Activated CD4-positive, alpha-beta T cell treated with anti-CD3 and anti-CD28 coated beads for 1 hour (primary cell): Measurements from ENCODE around the gene SLC10A7.

Source experiments
- DNase-seq: peaks from one replicate; pipeline ENCODE4 v3.0.0-alpha.2; 2020

Gene SLC10A7

GRCh38 chr4:146346276-146346675 lies 175.5 kb downstream of the SLC10A7 start:
- no peak for DNase-seq

- DNase-seq: no peak
Observed at GRCh38 chr4:146343776-146344175, 178.0 kb downstream of the SLC10A7 start.

DNA sequence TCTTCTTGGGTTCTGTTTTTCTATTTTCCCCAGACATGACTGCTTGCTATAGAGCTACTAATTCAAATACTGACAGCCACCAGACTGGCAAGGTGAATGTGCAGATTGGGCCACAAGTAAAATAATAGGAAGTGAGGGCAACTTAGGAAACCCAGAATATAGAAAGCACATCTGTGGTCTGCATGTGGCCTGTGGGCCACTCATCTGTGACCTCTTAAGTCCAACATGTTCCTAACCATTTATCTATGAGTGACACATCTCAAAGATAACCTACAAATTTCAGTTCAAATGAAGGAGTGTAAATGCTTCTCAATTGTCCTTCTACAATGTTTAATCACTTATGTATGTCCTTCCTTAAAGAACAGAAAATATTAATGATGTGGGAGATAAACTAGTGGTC lies 178.5 kb downstream of the SLC10A7 start:
- DNase-seq: no peak

GRCh38 chr4:146342600-146343192 lies 179.0 kb downstream of the SLC10A7 start:
- DNase-seq: no peak

DNA sequence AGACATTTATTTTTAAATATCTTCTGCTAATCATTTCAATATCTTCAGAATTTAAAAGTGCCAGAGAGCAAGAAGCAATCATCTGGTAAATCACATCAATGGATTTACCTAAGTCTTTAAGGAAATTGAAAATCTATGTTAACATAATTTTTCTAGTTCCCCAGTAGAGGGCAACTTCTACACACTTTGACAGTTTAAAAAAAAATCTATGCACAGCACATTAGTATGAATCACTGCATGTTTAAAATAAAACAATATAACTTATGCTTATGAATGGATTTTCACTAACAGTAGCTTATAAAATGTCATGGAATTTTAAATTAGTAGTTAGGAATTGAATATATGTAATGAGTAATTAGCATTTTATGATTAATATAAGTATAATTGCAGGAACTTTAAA lies 180.9 kb downstream of the SLC10A7 start:
- no peak for DNase-seq

DNA sequence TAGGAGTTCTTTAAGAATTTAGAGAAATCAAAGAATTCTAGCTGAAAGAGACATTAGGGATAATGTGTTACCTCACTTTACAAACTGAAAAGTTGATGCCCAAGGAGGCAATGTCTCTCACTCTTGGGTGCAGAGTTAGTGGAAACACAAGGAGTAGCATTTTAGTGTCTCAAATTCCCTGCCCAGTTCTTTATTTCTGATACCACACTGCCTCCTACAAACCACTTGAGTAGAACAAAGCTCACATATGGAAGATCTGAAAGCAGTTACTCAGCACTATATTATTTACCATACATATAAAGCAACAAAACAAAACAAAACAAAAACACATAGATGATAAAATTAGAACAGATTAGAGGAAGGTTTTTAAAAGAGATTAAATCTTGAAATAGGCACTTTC lies 183.2 kb downstream of the SLC10A7 start:
- DNase-seq: no peak

DNA sequence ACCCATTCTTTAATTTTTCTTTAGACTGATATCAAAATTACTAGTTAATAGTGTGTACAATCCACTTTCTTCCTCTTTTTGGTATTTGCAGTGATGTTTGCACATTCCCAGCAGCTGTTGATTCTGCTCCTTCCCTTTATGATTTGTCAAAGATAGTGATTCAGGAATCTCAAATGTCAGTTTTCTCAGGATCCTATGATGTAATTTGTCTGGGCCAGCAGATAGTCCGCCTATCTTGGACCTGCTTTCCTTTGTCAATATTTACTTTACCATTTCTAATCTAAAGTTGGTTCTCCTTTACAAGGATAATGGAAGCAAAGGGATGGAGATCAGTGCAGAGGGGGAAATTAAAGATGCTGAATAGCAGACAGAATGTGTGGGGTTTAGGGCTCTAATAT lies 185.3 kb downstream of the SLC10A7 start:
- no peak for DNase-seq

DNA sequence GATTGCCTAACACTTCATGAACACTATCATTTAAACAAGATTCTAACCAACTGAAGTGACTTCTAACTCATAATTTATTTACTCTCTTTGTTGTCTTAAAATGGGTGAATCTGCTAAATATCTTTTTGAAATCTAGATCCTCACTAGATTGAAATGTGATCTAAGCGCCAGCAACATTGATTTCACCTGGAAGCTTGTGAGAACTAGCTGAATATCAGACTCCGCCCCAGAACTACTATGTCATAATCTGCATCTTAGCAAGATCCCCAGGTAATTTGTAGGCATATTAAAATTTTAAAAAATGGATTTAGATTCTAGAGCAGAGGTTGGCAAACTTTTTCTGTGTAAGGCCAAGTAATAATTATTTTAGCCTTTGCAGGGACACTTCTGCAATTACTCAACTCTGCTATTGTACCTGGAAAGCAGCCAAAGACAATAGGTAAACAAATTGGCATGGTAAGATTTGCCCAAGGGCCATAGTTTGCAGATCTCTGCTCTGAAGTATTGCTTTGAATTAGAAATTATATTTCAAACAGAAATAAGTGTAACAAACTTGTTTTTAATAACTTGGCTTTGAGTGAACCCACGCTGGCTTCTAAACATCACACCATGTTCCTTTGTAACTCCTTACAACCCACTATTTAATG lies 185.9 kb downstream of the SLC10A7 start:
- no peak for DNase-seq

DNA sequence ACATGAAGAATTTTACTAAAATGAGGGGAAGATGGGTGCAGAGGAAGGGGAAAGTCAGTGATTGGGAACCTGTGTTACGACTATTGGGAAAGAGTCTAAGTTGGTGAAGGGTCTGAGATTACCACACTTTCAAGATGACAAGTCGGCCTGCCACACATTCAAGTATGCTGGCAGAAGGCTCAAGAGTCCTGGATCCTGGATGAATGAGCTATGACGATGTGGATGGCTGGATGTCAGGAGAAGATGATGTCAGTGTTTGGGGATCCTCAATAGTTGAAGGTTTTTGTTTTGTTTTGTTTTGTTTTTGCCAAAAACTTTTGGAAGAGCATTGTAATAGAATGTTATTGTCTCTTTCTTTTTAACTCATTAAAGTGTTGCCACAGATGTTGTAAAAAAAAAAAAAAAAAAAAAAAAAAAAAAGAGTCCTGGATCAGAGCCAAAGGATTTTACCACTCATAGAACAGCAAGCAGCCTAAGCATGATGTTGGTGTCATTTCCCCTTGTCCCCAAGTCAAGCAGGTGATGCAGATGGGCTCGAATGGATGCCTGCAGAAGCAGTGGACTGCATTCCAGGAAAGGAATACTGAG lies 186.8 kb downstream of the SLC10A7 start:
- DNase-seq: no peak

- DNase-seq: no peak
Observed at GRCh38 chr4:146333895-146334262, 187.9 kb downstream of the SLC10A7 start.

DNA sequence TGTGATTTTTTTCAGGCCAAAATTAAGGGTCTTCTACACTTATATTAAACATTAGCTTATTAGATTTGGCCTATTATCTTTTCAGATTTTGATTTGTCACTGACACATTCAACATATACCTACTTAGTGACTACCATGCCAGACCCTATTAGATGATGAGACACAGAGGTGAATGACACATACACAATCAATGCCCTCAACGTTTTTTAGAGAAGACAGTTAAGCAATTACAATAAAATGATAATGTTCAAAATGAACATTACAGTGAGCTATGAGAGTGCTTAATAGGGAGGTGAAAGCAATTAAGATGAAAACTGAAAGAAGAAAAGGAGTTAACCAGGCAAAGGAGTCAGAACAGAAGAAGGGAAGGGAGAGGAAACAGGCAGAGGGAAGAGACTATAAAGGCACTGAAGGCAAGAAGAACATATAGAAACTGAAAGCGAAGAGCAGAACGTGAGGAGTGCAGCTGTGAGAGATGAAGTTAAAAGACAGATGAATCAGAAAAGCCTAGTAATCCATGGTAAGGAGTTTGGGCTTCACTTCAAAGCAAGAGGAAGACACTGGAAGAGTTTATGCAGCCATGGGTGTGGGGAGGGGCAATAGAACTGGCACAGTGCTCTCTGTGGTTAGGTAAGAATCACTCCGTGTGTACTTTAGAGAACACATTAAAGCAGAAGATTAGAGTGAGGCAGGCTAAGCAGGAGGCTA lies 188.4 kb downstream of the SLC10A7 start:
- no peak for DNase-seq

DNA sequence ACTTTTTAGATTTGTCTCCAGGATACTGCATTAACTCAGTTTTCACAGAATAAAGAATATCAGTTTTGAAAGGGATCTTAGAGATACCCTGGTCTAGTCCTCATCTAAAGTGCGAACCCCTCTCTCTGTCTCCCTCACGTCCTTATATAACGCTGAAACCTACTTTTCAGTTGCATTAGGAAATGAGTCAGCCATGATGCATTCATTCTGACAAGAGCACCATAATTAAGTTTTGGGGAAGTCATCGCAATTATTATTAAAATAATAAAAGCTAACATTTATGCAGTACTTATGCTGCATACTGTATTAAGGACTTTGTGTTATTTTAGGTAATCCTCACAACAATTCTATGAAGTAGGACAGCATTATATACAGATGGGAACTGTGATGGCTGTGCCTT lies 191.3 kb downstream of the SLC10A7 start:
- DNase-seq: no peak

GRCh38 chr4:146329050-146329716 lies 192.6 kb downstream of the SLC10A7 start:
- no peak for DNase-seq

DNA sequence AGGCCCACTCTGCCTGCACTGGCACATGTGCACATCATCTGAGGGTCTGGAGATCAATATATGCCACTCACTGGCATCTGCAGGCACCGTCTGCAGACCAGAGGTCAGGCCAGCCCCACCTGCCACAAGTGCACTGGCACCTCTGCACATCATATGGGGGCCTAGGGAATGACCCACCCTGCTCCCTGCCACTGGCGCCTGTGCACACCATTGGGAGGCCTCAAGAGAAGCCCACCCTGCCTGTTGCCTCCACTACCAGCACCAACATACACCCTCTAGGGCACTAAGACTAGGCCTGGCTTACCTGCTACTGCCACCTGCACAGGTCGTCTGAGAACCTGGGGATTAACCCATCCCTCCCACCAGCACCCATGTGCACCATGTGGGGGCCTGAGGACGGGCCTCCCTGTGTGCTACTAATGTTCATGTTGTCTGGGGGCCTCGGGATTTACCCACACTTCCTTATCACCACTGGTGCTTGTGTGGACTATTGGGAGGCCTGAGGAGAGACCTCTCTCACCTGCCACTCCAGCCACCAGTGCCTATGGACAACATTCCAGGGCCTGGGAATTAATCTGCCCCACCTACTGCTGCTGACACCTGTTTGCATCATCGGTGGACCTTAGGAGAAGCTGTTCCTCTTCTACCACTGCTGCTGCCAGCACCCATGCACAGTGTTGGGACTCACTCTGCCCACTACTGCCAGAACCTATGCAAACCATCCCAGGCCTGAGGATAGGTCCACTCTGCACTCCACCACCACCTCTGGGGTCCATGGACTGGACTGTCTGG lies 193.7 kb downstream of the SLC10A7 start:
- DNase-seq: no peak

- DNase-seq: no peak
Observed at GRCh38 chr4:146318894-146319293, 202.8 kb downstream of the SLC10A7 start.

DNA sequence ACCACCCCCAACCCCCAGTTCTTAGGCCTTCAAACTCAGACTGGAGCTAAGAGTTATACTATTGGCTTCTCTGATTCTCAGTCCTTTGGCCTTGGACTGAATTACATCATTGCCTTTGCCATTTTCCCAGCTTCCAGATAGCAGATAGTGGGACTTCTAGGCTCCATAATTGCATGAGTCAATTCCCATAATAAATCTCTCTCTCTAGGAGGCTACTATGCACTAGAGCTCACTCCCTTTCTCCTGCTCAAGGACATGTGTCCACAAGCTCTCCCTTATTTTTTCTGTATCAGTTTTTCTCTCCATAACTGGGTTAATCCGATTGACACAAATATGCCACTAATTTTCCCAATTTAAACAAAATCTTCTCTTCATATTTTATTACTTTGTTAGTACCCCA lies 204.0 kb downstream of the SLC10A7 start:
- DNase-seq: no peak

DNA sequence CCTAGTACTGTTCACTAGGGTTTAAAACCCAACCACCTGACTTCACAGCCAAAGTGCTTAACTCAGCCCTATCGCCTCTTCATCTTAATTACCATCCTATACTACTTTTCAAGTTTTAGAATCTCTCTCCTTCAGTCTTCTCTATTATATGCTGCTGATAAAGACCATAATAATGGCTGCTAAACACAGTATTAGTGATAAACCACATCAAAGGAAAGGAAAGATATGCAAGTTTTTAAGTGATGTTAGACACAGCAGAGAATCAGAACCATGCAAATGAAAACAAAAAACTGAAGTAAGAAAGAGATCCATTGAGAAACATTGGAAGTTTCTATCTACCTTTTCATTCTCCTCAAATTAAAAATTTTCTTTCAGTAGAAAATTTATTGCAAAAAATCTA lies 206.6 kb downstream of the SLC10A7 start:
- DNase-seq: no peak

GRCh38 chr4:146311238-146311970 lies 210.3 kb downstream of the SLC10A7 start:
- DNase-seq: no peak

DNA sequence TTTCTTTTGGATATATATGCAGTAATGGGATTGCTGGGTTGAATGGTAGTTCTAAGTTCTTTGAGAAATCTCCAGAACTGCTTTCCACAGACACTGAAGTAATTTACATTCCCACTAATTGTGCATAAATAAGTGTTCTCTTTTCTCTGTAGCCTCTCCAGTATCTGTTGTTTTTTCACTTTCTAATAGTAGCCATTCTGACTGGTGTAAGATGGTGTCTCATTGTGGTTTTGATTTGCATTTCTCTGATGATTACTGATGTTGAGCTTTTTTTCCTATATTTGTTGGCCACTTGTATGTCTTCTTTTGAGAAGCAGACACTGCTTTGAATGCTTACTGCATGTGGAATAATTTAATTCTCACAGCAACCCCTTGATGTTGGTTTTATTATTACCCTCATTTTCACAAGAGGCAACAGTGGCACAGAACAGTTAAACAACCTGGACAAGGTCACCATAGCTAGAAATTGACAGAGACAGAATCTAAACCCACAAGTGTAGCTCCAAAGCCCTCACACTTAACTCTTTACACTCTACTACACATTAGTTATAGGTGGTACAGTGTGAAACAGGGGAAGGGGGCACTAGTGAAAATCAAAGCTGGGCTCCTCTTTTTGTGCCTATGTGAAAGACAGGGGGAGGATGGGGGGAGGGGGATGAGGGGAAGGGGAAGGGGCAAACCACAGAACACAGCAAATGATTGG lies 211.3 kb downstream of the SLC10A7 start:
- no peak for DNase-seq

DNA sequence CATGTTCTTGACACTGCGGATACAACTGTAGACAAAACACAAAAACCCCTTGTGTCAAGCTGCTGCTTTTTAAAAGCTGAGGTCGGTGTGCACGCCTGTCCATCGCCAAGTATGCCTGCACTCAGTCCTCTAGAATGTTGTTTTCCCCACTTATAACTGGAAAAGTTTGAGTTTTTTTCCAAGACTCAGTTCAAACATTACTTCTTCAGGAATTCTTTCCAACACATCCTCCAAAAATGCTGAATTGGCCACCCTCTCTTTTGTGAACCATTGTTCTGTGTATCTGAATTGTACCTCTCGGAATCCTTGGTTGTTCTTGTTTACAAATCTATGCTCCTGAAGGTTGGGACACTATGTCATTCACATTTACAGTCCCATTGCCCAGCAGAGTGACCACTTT lies 212.8 kb downstream of the SLC10A7 start:
- no peak for DNase-seq

- no peak for DNase-seq
Observed at GRCh38 chr4:146302822-146303221, 218.9 kb downstream of the SLC10A7 start.
